HEK293T (cell line): ENCODE measurements around the gene CYREN.

Source experiments
- CTCF ChIA-PET: fragments of 350-600 bp; formaldehyde crosslinking; extraction: SDS; loops from one replicate; lab custom pipeline; 2021; ENCODE audit warnings: antibody characterized with exemption, inconsistent platforms; lab: Yijun Ruan, JAX
- POLR2A ChIA-PET: fragments of 350-600 bp; formaldehyde crosslinking; extraction: SDS; loops from one replicate; lab custom pipeline; 2020; ENCODE audit warnings: antibody characterized with exemption, inconsistent platforms; lab: Yijun Ruan, JAX
- DNase-seq: peaks from one replicate; pipeline ENCODE4 v3.0.0; 2012; ENCODE audit warnings: mixed read lengths; ENCODE audit errors: extremely low spot score
- ARNT ChIP-seq: fragments of 450-650 bp; IDR thresholded peaks from 2 replicates; pipeline ENCODE4 v1.6.1; 2017; ENCODE audit warnings: mild to moderate bottlenecking
- BHLHE40 ChIP-seq: fragments of 450-650 bp; IDR thresholded peaks from 2 replicates; pipeline ENCODE4 v1.6.1; 2016; ENCODE audit warnings: mild to moderate bottlenecking, moderate library complexity, borderline replicate concordance
- CTBP1 ChIP-seq: fragments of 450-650 bp; IDR thresholded peaks from 2 replicates; pipeline ENCODE4 v1.6.1; 2016; ENCODE audit warnings: borderline replicate concordance
- ELF4 ChIP-seq: fragments of 450-650 bp; IDR thresholded peaks from 2 replicates; pipeline ENCODE4 v1.6.1; 2017; ENCODE audit warnings: antibody characterized with exemption
- FOXA1 ChIP-seq: fragments of 450-650 bp; IDR thresholded peaks from 2 replicates; pipeline ENCODE4 v1.6.1; 2016; ENCODE audit warnings: mild to moderate bottlenecking
- FOXK2 ChIP-seq: fragments of 450-650 bp; IDR thresholded peaks from 2 replicates; pipeline ENCODE4 v1.6.1; 2016; ENCODE audit warnings: mild to moderate bottlenecking
- FOXM1 ChIP-seq: fragments of 450-650 bp; IDR thresholded peaks from 2 replicates; pipeline ENCODE4 v1.6.1; 2017; ENCODE audit warnings: mild to moderate bottlenecking, borderline replicate concordance
- HDGF ChIP-seq: fragments of 450-650 bp; IDR thresholded peaks from 2 replicates; pipeline ENCODE4 v1.6.1; 2017; ENCODE audit warnings: antibody characterized with exemption, borderline replicate concordance
- L3MBTL2 ChIP-seq: fragments of 450-650 bp; conservative IDR thresholded peaks from 2 replicates; pipeline ENCODE4 v1.6.1; 2016; ENCODE audit warnings: mild to moderate bottlenecking
- LEF1 ChIP-seq: fragments of 450-650 bp; IDR thresholded peaks from 2 replicates; pipeline ENCODE4 v1.6.1; 2017; ENCODE audit warnings: mild to moderate bottlenecking, borderline replicate concordance
- NFRKB ChIP-seq: fragments of 450-650 bp; IDR thresholded peaks from 2 replicates; pipeline ENCODE4 v1.6.1; 2016; ENCODE audit warnings: mild to moderate bottlenecking, moderate library complexity
- PKNOX1 ChIP-seq: fragments of 450-650 bp; IDR thresholded peaks from 2 replicates; pipeline ENCODE4 v1.6.1; 2016
- SP1 ChIP-seq: fragments of 450-650 bp; IDR thresholded peaks from 2 replicates; pipeline ENCODE4 v1.6.1; 2017
- SUZ12 ChIP-seq: fragments of 450-650 bp; IDR thresholded peaks from 2 replicates; pipeline ENCODE4 v1.6.1; 2016; ENCODE audit warnings: mild to moderate bottlenecking
- TARDBP ChIP-seq: fragments of 450-650 bp; IDR thresholded peaks from 2 replicates; pipeline ENCODE4 v1.6.1; 2016
- ZNF384 ChIP-seq: fragments of 450-650 bp; IDR thresholded peaks from 2 replicates; pipeline ENCODE4 v1.6.1; 2016

Gene CYREN

GRCh38 chr7:135121868-135122267, 48.6 kb downstream of the CYREN start:
- no peak for TF ChIP-seq ZNF384
- TF ChIP-seq SP1, result no peak
- no peak for TF ChIP-seq TARDBP
- no peak for TF ChIP-seq ARNT
- no peak for TF ChIP-seq PKNOX1
- TF ChIP-seq NFRKB, result no peak
- no peak for TF ChIP-seq FOXM1
- TF ChIP-seq ELF4, result no peak
- TF ChIP-seq LEF1, result no peak
- TF ChIP-seq FOXK2, result no peak
- TF ChIP-seq L3MBTL2, result no peak
- no peak for TF ChIP-seq SUZ12
- no peak for TF ChIP-seq CTBP1
- TF ChIP-seq HDGF, result no peak
- no peak for TF ChIP-seq BHLHE40
- no peak for TF ChIP-seq FOXA1
- no peak for DNase-seq
- ChIA-PET POLR2A (no interaction called here), CTCF (no interaction called here)

GRCh38 chr7:135117096-135117495, 53.4 kb downstream of the CYREN start:
- POLR2A ChIA-PET, result no interaction called here
- TF ChIP-seq SP1 (no peak), TARDBP (no peak), LEF1 (no peak), SUZ12 (no peak), FOXM1 (no peak), FOXA1 (no peak), FOXK2 (no peak), BHLHE40 (no peak), HDGF (no peak), L3MBTL2 (no peak)
- CTCF ChIA-PET, result no interaction called here
- no peak for DNase-seq
